Stomach (tissue), 4 donors: ENCODE data around the gene HSFX3.
"Not testable (repeated sequence)": the region's sequence is repeated elsewhere in the genome, so short reads cannot be mapped to it uniquely, and the experiment has no call there.

Experiments used
- POLR2A ChIP-seq, 4 donors: fragments of 450-650 bp; IDR thresholded peaks; one replicate each; pipeline ENCODE4 v1.6.1; 2016; ENCODE audit warnings: antibody characterized with exemption in 4 of 4, control low read depth in 2 of 4, mild to moderate bottlenecking in 1 of 4, moderate library complexity in 1 of 4
- TF ChIP-seq, protein P1 (sequence below), 7 experiments: fragments of 450-650 bp in 4 of 7; fragments of 200-600 bp in 3 of 7; sonication (generic) in 3 of 7; IDR thresholded peaks; one replicate each; pipeline ENCODE4 v1.5.1; 2016 to 2019; ENCODE audit warnings: antibody characterized with exemption in 7 of 7, control low read depth in 2 of 7, mild to moderate bottlenecking in 1 of 7

DNA sequence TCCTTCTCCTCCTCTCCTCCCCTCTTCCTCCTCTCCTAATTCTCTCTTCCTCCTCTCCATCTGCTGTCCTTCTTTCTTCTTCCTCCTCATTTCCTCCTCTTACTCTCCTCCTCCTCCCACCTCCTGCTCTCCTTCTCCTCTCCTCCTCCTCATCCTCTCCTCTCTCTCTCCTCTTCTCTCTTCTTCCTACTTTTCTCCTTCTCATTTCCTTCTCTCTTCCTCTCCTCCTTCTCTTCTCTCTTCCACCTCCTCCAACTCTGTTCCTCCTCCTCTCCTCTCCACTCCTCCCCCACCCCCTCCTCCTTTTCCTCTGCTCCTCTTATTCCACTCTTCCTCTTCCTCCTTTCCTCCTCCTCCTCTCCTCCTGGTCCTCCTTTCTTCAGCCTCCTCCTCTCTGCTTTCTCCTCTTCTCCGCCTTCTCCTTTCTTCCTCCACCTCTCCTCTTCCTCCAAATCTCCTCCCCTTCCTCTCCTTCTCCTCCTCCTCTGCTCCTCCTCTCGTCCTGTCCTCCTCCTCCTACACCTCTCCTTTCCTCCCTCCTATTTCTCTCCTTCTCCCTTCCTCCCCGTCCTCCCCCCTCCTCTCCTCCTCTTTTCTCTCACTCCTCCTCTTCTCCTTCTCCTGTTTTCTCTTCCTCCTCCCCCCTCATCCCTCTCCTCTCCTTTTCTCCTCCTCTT lies 14.7 kb downstream of the HSFX3 start:
- not testable (repeated sequence) for TF ChIP-seq POLR2A (IDR thresholded peaks at IDR 0.05)
- TF ChIP-seq, protein P1, sequence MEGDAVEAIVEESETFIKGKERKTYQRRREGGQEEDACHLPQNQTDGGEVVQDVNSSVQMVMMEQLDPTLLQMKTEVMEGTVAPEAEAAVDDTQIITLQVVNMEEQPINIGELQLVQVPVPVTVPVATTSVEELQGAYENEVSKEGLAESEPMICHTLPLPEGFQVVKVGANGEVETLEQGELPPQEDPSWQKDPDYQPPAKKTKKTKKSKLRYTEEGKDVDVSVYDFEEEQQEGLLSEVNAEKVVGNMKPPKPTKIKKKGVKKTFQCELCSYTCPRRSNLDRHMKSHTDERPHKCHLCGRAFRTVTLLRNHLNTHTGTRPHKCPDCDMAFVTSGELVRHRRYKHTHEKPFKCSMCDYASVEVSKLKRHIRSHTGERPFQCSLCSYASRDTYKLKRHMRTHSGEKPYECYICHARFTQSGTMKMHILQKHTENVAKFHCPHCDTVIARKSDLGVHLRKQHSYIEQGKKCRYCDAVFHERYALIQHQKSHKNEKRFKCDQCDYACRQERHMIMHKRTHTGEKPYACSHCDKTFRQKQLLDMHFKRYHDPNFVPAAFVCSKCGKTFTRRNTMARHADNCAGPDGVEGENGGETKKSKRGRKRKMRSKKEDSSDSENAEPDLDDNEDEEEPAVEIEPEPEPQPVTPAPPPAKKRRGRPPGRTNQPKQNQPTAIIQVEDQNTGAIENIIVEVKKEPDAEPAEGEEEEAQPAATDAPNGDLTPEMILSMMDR (IDR thresholded peaks at IDR 0.05), result not testable (repeated sequence)
